Rectal smooth muscle tissue (tissue), 1 donor: Measurements from ENCODE around the gene FAM131C.
"Not testable (repeated sequence)": the region's sequence is repeated elsewhere in the genome, so short reads cannot be mapped to it uniquely, and the experiment has no call there.

ENCODE experiments used
- H3K27ac ChIP-seq: one replicate; pipeline ENCODE4 v1.7.0; 2013; ENCODE audit warnings: low read depth, low read length, inconsistent platforms
- H3K27me3 ChIP-seq: one replicate; pipeline ENCODE4 v1.7.0; 2013; ENCODE audit warnings: low read length; ENCODE audit not compliant: control insufficient read depth, insufficient read depth
- H3K36me3 ChIP-seq: one replicate; pipeline ENCODE4 v1.7.0; 2013; ENCODE audit warnings: low read length; ENCODE audit not compliant: control insufficient read depth, insufficient read depth
- H3K4me1 ChIP-seq: one replicate; pipeline ENCODE4 v1.7.0; 2013; ENCODE audit warnings: low read length; ENCODE audit not compliant: control insufficient read depth, insufficient read depth
- H3K4me3 ChIP-seq: one replicate; pipeline ENCODE4 v1.7.0; 2013; ENCODE audit warnings: low read length
- H3K9ac ChIP-seq: one replicate; pipeline ENCODE4 v1.7.0; 2013; ENCODE audit warnings: low read length

The FAM131C gene

DNA sequence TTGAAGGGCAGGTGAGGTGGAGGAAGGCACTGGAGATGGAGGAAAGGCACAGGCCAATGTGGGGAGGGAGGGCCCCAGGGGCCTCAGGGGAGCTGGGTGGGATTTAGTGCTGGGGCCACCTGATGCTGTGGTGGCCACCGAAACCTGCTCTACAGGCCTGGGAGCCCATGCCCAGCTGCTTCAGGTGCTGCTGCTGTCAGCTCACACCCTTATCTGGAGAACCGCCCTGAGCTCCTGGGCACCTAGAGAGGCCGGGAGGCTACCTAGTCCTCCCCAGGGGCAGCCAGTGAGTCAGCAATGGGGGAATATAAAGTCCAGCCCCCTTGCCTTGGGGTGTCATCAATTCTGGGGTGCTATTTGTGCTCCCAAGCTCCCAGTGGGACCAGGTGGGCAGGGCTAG lies 12.2 kb downstream of the FAM131C start:
- Histone ChIP-seq H3K9ac (no peak overlapping the region), H3K27ac (no peak overlapping the region), H3K36me3 (no peaks in the 10 kb centered on the region), H3K27me3 (no peaks in the 10 kb centered on the region), H3K4me3 (no peak overlapping the region), H3K4me1 (no peaks in the 10 kb centered on the region)

DNA sequence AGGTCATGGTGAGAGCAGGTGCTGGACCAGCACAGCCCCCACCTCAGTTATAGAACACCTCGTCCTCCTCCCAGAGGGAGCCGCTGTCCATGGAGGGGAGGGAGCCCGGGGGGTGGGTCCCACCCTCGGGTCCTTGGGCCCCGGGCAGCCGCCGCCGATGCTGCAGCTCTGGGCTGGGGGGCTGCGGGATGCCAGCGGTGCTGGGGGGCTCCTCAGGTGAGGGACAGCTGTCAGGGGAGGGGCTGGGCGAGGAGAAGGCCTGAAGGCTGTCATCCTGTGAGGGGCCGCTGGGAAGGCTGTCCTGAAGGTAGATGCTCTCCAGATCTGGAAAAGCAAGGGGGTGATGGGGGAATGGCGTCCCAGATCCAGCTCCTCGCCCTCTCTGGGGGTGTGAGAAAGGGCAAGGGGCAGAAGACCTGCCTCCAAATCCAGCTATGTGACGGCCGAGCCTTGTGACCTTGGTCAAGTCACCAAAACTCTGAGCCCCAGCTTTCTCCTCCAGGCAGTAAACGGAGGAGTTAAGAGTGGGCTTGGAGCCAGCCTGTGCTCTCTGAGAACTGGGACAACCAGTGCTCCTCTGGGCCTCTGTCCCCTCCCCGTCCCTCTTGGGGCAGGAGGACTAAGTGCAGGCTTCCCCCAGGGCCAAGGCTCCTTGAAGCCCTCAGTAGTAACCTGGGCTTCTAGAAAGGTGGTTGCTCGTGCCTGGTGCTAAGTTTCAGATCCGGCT lies 14.9 kb downstream of the FAM131C start:
- H3K36me3 ChIP-seq, H3K4me3 ChIP-seq, H3K27ac ChIP-seq, H3K4me1 ChIP-seq, H3K27me3 ChIP-seq, H3K9ac ChIP-seq: not testable (repeated sequence)

DNA sequence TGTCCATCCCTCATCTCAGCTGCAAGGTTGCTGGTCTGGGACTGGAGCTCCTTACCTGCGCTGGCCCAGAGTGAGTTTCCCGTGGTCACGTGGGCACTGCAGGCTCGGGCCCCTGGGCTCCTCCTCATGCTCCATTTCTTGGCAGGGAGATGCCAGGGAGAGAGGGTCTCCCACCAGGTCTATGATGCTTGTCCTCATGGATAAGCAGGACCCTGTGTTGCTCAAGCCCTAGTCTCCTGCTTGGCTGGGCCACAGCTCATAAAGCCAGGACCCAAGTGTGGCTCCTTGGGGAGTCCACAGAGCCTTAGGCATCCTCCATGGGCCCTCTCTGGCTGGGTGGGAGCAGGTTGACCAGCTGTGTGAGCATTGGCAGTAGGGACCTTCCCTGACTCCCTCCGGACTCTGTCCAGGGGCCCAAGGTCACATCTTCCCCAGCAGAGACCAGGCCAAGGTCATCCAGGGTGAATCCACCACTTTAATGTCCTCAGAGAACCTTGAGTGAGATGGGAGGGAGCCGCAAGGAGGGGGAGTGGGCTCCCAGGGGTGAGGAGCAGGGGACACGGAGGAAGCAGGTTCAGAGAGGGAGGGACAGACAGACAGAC lies 16.0 kb downstream of the FAM131C start:
- not testable (repeated sequence) for H3K27me3 ChIP-seq, H3K36me3 ChIP-seq, H3K9ac ChIP-seq, H3K4me1 ChIP-seq, H3K27ac ChIP-seq, H3K4me3 ChIP-seq

DNA sequence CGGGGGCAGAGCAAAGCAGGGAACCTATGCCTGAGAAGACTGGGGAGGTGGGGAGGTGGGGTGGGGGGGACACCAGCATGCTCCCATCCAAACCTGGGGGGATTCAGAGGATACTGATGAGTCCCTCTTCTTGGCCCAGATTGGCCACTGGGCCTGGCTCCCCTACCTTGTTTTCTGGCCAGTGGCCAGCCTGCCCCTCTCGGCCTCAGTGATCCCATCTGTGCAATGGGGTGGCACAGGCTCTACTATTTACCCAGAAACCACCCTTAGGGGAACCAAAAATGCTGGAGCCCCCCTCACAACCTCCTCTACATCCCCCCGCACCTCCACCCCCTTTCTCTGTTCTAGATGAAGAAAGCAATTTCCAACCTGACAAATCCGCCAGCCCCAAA lies 16.9 kb downstream of the FAM131C start:
- not testable (repeated sequence) for H3K4me1 ChIP-seq, H3K4me3 ChIP-seq, H3K9ac ChIP-seq, H3K36me3 ChIP-seq, H3K27me3 ChIP-seq, H3K27ac ChIP-seq

DNA sequence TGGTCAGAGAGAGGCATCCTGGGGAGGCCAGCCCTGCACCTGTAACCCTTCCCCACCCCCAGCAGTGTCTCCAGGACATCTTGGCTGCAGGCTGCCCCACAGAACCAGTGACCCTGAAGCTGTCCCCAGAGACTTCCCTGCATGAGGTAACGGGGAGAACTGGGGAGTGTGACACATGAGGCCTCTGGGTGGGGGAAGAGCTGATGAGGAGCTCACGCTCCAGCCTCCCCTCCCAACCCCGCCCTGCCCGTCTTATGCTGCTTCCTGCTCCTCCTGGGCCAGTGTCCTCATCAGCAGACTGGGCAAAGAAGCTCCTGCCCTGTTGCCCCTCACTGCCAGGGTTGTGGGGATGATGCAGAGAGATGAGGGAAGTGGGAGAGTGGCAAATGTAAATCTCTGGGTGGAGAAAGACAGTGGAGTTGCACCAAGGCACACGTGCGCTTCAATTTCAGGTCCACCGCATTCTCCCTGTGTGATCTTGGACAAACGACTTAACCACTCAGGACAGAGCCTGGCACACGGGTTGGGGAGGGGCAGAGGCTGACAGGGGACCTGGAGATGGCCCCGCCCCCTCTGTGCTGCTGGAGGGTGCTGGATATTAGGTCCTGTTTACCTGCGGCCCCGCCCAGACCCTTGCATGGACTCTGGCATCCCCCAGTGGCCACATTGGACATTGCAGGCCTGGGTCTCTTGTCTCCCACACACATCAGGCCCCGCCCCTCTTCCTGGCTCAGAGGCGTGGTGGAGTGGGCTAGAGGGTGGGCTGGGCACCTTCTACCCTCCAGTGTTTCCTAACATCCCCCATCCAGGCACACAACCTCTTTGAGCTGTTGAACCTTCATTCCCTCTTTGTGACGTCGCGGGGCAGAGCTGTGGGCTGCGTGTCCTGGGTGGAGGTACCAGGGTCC lies 17.6 kb downstream of the FAM131C start:
- Histone ChIP-seq H3K4me1 (no peaks in the 10 kb centered on the region), H3K27ac (no peak overlapping the region), H3K4me3 (peak overlapping the region; percentile 21), H3K27me3 (no peaks in the 10 kb centered on the region), H3K9ac (no peak overlapping the region), H3K36me3 (no peaks in the 10 kb centered on the region)

DNA sequence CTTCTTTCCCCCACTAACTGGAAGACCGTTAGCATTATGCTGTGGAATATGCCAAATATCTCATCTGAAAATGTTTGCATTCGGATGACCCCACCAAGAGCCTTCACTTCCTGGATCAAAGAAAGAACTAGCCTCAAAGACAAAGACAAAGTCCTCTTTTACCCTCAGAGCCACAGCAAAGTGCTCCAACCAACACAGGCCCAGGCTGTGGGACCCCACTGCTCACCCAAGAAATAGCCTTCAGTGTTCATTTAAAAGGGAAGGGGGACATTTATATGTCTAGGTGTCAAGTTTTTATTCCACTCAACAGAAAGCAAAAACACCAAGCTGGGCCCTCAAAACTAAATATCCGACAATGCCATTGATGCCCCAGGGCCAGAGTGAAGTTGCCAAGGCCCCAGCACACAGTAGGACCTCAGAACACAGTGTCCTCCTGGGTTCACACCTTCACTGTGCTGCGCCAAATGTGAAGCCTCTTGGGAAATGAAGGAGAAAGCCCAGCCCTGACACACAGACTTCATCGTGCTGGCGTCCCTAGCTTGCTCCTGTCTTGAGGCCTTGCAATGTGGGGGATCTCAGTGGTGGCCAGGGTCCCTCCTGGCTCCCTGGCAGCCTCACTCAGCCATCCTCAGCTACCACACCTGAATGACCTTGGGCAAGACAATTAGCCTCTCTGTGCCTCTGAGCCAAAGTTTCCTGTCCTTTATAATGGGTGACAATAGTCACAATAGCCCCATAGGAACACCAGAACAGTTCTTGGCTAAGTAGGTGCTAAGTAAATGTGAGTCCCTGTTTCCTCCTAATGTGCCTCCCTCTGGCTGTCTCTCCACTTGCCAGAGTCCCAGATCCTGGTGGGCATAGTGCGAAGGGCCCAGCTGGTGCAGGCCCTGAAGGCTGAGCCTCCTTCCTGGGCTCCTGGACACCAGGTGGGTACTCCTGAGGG lies 18.6 kb downstream of the FAM131C start:
- no peak overlapping the region for H3K4me3 ChIP-seq
- no peak overlapping the region for H3K9ac ChIP-seq
- no peaks in the 10 kb centered on the region for H3K4me1 ChIP-seq
- no peaks in the 10 kb centered on the region for H3K36me3 ChIP-seq
- no peak overlapping the region for H3K27ac ChIP-seq
- no peaks in the 10 kb centered on the region for H3K27me3 ChIP-seq

DNA sequence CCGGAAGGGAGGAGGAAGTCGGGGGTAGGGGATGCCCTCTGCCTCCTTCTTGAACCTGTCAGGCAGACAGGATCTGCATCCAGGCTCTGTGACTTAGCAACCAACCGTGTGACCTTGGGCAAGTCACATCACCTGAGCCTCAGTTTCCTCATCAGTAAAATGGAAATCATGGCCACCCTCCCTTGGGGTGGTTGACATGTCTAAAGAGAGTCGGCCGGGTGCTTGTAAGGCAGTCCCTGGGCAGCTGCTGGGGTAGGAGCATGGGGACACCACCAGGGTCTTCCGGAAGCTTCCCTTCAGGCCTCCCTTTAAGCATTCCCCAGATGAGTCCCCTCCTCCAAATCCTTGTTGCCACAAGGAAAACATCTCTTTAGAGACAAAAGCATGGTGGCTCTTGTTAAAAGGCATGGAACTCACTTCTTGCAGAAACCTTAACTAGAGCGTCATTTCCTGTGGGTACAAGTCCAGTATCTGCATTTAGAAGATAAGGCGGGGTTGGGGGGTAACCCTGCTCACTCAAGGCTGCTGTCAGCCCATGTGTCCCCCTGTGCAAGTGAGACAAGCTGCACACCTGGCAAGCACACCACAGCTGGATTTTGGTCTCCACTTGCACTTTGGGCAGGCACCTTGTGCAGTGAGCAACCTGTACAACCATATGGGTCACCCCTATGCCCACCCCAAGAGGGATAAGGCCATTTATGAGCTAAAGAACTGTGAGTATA lies 19.5 kb downstream of the FAM131C start:
- H3K4me1 ChIP-seq: no peaks in the 10 kb centered on the region
- no peak overlapping the region for H3K9ac ChIP-seq
- no peaks in the 10 kb centered on the region for H3K27me3 ChIP-seq
- no peaks in the 10 kb centered on the region for H3K36me3 ChIP-seq
- H3K4me3 ChIP-seq: no peak overlapping the region
- no peak overlapping the region for H3K27ac ChIP-seq

DNA sequence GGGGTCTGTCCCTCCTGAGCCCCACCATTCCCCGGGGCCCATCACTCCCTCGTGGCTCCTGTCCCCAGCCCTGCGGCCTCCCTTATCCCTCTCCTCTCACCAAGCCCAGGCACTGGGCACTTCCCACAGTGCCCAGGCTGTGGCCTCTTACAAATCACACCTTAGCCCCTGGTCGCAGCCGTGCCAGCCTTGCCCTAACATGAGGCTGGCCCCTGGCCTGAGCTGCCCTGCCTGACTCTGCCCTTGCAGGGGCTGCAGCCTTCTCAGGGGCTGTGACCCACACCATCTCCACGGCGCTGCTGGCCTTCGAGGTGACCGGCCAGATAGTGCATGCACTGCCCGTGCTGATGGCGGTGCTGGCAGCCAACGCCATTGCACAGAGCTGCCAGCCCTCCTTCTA lies 21.5 kb downstream of the FAM131C start:
- not testable (repeated sequence) for H3K9ac ChIP-seq, H3K27ac ChIP-seq, H3K36me3 ChIP-seq, H3K4me1 ChIP-seq, H3K27me3 ChIP-seq, H3K4me3 ChIP-seq

DNA sequence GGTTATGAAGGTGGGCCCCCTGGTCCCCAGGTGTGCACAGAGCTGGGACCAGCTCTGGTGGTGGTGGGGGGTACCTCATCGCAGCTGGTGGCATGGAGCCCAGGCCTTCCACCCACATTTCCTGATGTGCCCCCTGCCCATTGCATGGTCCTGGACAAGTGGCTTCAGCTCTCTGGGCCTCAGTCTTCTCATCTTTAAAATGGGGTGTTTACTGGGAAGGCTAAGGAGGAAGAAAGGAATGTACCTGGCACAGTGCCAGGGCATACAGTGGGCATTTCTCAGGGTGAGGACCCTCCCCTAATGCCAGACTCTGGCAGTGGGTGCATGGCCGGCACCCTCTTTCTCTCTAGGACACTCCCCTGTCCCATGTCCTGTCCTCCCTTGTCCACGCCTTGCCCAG lies 22.4 kb downstream of the FAM131C start:
- no peak overlapping the region for H3K9ac ChIP-seq
- no peaks in the 10 kb centered on the region for H3K27me3 ChIP-seq
- no peak overlapping the region for H3K4me3 ChIP-seq

DNA sequence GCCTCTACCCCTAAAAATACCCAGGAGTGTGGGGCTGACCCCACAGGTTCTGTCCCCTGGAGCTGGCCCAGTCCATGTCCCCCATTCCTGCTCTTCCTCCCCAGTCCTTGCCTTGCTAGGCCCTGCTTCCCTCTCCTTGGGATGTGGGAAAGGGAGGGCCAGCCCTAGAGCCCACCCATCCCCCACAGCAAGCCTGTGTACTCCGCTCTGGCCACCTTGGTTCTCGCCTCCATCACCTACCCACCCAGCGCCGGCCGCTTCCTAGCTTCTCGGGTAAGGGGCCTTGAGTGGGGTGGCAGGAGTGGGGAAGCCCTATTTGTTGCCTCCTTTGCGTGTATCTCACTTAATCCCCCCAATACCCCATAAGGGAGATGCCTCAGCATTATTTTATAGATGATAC lies 23.1 kb downstream of the FAM131C start:
- Histone ChIP-seq H3K36me3 (no peaks in the 10 kb centered on the region), H3K27me3 (no peaks in the 10 kb centered on the region), H3K4me1 (no peaks in the 10 kb centered on the region), H3K4me3 (no peak overlapping the region), H3K27ac (no peak overlapping the region), H3K9ac (no peak overlapping the region)

More for the DNA sequence above, 22.4 kb downstream of the FAM131C start:
- Histone ChIP-seq H3K36me3 (no peaks in the 10 kb centered on the region), H3K4me1 (no peaks in the 10 kb centered on the region), H3K27ac (no peak overlapping the region)

DNA sequence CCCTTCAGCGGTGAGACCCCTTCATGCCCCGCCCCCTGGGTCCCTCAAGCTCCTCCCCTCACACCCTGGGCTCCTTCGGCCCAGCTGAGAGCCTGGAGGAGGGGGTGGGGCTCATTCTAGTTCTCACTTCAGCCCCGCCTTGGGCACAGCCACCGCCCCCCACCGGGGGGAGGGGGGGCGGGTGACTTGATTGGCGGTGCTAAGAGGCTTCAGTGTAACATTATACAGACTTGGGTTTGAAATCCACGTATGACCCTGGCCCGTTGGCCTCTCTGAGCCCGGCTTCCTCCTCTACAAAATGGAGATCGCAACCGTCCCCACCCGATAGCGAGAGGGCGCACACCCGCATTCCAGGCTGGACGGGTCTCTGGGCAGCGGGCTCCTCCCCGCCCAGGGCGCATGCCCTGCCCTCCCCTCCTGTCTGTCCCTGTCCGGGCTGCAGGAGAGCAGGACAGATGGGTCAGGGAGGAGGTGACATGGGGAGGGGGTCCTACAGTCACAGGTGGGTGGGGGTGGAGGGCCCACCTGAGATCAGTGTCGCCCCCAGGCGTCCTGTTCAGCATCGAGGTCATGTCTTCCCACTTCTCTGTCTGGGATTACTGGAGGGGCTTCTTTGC lies 24.8 kb downstream of the FAM131C start:
- Histone ChIP-seq H3K27ac (no peak overlapping the region), H3K4me3 (peak overlapping the region; percentile 40), H3K36me3 (no peaks in the 10 kb centered on the region), H3K4me1 (no peaks in the 10 kb centered on the region), H3K9ac (no peak overlapping the region), H3K27me3 (no peaks in the 10 kb centered on the region)
